Aorta (tissue), 5 donors: ENCODE results near the gene GK. TPM values are rescaled to one million over a fixed set of nuclear protein-coding genes. Genes with fewer than 3 reads are reported as not detected.
A peak's percentile ranks its signal among the peaks of the same experiment; 100 is the strongest.
"Not testable (repeated sequence)": the region's sequence is repeated elsewhere in the genome, so short reads cannot be mapped to it uniquely, and the experiment has no call there.

ENCODE experiments used
- ATAC-seq: fragments of 200-7000 bp; cut with Tn5 transposase; one replicate; pipeline ENCODE4 v1.9.1; 2022; ENCODE audit warnings: moderate library complexity; ENCODE audit not compliant: low FRiP score
- DNase-seq, 2 donors: peaks; one replicate each; pipeline ENCODE4 v3.0.0-alpha.2; 2020
- H3K27ac ChIP-seq, 2 donors: one replicate each; pipeline ENCODE4 v1.5.1; 2013; ENCODE audit warnings: low read length in 2 of 2, mild to moderate bottlenecking in 2 of 2, moderate library complexity in 2 of 2, control low read depth in 1 of 2, inconsistent platforms in 1 of 2, low read depth in 1 of 2
- H3K27me3 ChIP-seq, 2 donors: one replicate each; pipeline ENCODE4 v1.6.1; 2013; ENCODE audit warnings: control low read depth in 1 of 2, low read length in 1 of 2, mild to moderate bottlenecking in 1 of 2, moderate library complexity in 1 of 2; ENCODE audit not compliant: insufficient read depth in 2 of 2, control insufficient read depth in 1 of 2
- H3K36me3 ChIP-seq, 2 donors: one replicate each; pipeline ENCODE4 v1.6.1; 2013; ENCODE audit warnings: control low read depth in 1 of 2, low read length in 1 of 2, mild to moderate bottlenecking in 1 of 2; ENCODE audit not compliant: insufficient read depth in 2 of 2, control insufficient read depth in 1 of 2
- H3K4me1 ChIP-seq, 2 donors: one replicate each; pipeline ENCODE4 v1.6.1; 2013; ENCODE audit warnings: low read length in 2 of 2, control low read depth in 1 of 2, mild to moderate bottlenecking in 1 of 2, moderate library complexity in 1 of 2; ENCODE audit not compliant: insufficient read depth in 2 of 2, control insufficient read depth in 1 of 2
- H3K4me3 ChIP-seq, 2 donors: one replicate each; pipeline ENCODE4 v1.5.1; 2013; ENCODE audit warnings: low read length in 2 of 2, control low read depth in 1 of 2, mild to moderate bottlenecking in 1 of 2
- H3K9me3 ChIP-seq: one replicate; pipeline ENCODE4 v1.6.1; 2013; ENCODE audit warnings: mild to moderate bottlenecking, low read length; ENCODE audit not compliant: control insufficient read depth
- WGBS, 2 donors: extraction: QIAGEN DNeasy Blood & Tissue Kit; methylation state at CpG; one replicate each; pipeline ENCODE4 v1.1.7; 2013; 5-methylcytosine and 5-hydroxymethylcytosine counted together
- intact Hi-C, 2 donors: fragments of 100-400 bp; cut with DNase I; formaldehyde crosslinking; loops; one replicate each; pipeline versions ENCODE4 v1.14.2 to v1.15.0; 2022
- polyA plus RNA-seq, 2 donors: library from polyadenylated mRNA; stranded (reverse); fragments of 200-250 nt; gene quantifications; one replicate each; pipeline ENCODE4 v1.2.3, GENCODE V29; 2013
- total RNA-seq, 2 donors: library from RNA; stranded (reverse); fragmentation: NEBNext Ultra II Directional; extraction: Animal tissue kit (Norgen Biotek cat#: 25700); gene quantifications; one replicate each; pipeline ENCODE4 v1.2.1, GENCODE V29; 2021
- donor health status: healthy with polysubstance abuse.
- donor health status: Bipolar disorder and iron deficiency.
- donor health status: DM: no; HTN: no; CAD: no.
- donor health status: DM: no; HTN: no; CAD: no.
- donor health status: DM: yes; HTN: yes; CAD: no.

GK gene
- total and polyA plus RNA-seq, 4 donors: 2.5 to 14.3 (median 13.7) TPM

DNA sequence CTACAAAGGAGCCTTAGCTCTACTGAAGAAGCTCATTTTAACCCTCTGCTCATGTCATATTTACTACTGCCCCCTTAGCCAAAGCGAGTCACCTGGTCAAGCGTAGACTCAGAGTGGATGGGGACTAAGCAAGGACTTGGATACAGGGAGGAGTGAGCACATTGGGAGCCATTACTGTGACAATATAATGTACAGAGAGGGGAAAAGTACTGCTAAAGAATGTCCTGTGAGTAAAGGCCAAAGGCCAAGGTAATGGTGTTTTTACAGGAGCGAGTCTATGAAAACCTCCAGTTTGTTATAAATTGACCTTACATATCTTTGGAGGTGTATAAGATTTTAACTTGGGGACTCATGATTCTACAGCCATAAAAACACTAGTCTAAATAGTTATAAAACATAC is 10.6 kb upstream of the GK start:
- Histone ChIP-seq H3K4me1 (no peaks in the 10 kb centered on the region), H3K36me3 (no peaks in the 10 kb centered on the region), H3K27ac (no peak overlapping the region), H3K27me3 (no peaks in the 10 kb centered on the region), H3K9me3 (no peaks in the 10 kb centered on the region), H3K4me3 (no peak overlapping the region)
- 79 to 85% methylated on average over 3 of the region's 3 CpGs for WGBS, 2 donors
- no peak for ATAC-seq
- DNase-seq: no peak
- intact Hi-C loops: no loop called here

DNA sequence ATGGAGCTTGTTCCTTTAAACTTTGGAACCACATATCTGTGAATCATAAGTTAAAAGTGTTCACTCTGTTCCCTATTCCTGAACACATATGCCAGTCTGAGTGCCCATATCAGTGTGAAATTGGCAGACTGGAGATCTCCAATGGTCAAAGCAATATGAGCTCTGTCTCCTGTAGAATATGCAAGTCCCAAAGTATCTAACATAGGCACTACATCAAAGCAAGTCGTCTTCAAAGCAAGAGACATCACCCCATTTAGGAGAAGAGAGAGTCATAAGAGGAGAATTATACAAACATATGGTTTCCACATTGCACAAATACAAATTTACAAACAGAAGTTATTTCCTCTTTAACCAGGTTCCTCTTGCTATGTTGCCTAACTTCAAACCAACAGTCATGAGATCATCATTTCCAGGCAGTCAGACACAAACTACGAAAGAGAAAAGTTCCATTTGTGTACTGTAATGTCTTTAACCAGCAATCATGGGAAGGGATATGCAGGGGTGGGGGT is 9.9 kb upstream of the GK start:
- H3K4me1 ChIP-seq: no peaks in the 10 kb centered on the region

DNA sequence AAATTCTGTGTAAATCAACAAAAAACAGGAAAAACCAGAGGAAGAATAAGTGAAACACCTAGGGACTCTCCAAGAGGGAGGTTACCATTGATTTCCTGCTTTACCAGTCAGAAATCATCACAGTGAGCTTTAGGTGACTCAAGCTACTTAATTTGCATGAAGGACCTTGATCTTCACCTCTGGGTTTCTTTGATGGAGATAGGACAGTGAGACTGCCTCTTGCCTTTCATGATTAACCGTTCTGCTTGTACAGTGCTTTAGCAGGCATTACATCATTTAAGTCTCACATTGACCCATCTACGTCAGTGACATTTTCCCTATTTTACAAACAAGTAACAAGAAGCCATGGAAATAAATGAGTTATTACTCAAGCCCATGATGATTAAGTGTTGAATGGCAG is 3.4 kb upstream of the GK start:
- no peaks in the 10 kb centered on the region for H3K36me3 ChIP-seq
- no peak for DNase-seq
- H3K27ac ChIP-seq: no peak overlapping the region
- intact Hi-C loops: no loop called here
- no peaks in the 10 kb centered on the region for H3K4me1 ChIP-seq
- 68 to 71% methylated on average over 2 of the region's 2 CpGs for WGBS, 2 donors
- no peak overlapping the region for H3K4me3 ChIP-seq
- H3K9me3 ChIP-seq: no peaks in the 10 kb centered on the region
- H3K27me3 ChIP-seq: no peaks in the 10 kb centered on the region
- no peak for ATAC-seq

More for the DNA sequence above, 9.9 kb upstream of the GK start:
- Histone ChIP-seq H3K4me3 (no peak overlapping the region), H3K27ac (no peak overlapping the region), H3K36me3 (no peaks in the 10 kb centered on the region), H3K9me3 (no peaks in the 10 kb centered on the region), H3K27me3 (no peaks in the 10 kb centered on the region)
- ATAC-seq: no peak
- intact Hi-C loops: no loop called here
- no peak for DNase-seq
- 71 to 75% methylated on average over 2 of the region's 2 CpGs for WGBS, 2 donors

DNA sequence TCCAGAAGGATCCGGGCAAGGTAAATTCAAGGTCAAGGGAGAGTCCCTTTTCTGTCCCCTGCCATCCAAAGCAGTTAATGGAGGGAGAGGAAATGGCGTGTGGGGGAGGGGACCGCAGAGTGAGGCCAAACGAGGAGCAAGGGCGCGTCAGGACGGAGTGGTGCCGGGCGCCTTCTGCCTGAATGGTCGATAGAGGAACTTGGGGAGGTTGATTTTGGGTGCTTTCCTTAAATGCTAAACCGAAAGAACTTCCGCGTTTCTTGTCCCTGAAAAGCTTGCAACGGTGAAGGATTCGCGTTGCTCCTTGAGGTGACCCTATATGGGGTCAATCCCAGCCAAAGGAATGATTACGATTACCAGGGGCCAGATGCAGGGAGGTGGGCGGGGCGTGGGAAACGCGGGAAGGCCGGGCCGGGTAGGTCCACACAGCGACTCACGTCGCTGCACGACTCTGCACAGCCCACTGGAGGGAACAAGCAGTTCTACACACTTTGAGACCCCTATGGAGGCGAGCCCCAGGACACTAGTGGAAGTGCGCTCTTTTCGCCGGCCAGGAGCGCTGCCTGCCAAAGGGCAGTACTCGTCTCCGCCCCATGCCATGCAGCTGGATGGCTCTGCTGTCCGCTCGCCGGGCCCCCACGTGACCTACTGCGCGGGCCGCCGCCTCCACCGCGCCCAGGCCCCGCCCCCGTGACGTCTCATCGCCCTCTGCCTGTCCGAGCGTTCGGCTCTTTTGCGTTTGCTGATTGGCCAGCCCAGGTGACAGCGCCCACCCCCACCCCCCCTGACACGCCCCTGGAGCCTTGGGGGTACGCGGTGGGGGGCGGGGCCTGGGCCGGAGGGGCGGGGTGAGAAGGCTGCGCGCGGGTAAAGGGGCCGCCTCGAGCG is 452 bp upstream of the GK start:
- H3K27me3 ChIP-seq: no peaks in the 10 kb centered on the region
- intact Hi-C loops: no loop called here
- 1 to 20% methylated on average over 65 of the region's 65 CpGs for WGBS, 2 donors
- no peaks in the 10 kb centered on the region for H3K36me3 ChIP-seq
- no peaks in the 10 kb centered on the region for H3K9me3 ChIP-seq
- peak overlapping the region in 1 of 2 donors; percentile 1 for H3K27ac ChIP-seq
- ATAC-seq (peak; percentile 96), DNase-seq (peak; percentile 97)
- H3K4me1 ChIP-seq: no peaks in the 10 kb centered on the region
- peak overlapping the region in 1 of 2 donors; percentile 10 for H3K4me3 ChIP-seq

DNA sequence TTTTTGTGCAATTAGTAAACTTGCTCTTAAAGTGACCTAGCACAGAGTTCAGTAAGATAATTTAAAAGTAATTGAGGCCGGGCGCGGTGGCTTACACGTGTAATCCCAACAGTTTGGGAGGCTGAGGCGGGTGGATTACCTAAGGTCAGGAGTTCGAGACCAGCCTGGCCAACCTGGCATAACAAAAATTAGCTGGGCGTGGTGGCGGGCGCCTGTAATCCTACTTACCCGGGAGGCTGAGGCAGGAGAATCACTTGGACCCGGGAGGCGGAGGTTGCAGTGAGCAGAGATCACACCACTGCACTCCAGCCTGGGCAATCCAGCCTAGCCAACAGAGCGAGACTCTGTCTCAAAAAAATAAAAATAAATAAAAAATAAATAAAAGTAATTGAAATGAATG is 1.2 kb downstream of the GK start:
- H3K4me1 ChIP-seq, H3K27me3 ChIP-seq, DNase-seq, H3K9me3 ChIP-seq, H3K36me3 ChIP-seq, ATAC-seq, H3K27ac ChIP-seq, H3K4me3 ChIP-seq, intact Hi-C loops: not testable (repeated sequence)
- 86 to 96% methylated on average over 13 of the region's 13 CpGs for WGBS, 2 donors

DNA sequence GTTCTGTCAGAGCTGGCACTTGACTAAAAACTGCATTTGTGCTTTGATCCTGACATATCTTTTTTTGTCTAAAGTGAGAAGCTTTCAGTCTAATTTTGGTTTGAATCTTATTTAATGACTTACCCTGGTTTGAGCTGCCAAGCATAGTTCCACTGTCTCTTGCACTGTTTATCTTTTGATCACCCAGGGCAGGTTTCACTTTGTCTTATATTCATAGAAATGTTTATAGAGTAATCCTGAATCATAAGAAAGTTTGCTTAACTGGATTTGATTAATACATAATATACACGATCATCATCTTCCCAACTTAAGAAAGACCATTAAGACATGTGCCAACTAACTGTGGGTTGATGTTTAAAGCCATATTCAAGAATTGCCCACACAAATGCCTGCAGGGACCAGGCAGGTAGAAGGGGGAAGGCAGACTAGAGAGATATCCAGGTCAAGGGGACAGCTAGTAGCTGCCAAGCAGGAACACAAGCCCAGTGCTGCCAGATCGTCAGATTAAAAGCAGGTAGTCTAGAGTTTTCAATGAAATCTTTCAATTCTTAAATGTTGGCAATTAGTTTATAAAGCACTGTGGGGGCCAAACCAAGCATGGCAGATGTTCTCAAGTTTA is 1.9 kb downstream of the GK start:
- ATAC-seq (no peak), DNase-seq (no peak)
- Histone ChIP-seq H3K27ac (no peak overlapping the region), H3K4me1 (no peaks in the 10 kb centered on the region), H3K9me3 (no peaks in the 10 kb centered on the region), H3K27me3 (no peaks in the 10 kb centered on the region), H3K4me3 (no peak overlapping the region), H3K36me3 (no peaks in the 10 kb centered on the region)
- intact Hi-C loops: no loop called here
- 68 to 79% methylated on average over 2 of the region's 2 CpGs for WGBS, 2 donors

DNA sequence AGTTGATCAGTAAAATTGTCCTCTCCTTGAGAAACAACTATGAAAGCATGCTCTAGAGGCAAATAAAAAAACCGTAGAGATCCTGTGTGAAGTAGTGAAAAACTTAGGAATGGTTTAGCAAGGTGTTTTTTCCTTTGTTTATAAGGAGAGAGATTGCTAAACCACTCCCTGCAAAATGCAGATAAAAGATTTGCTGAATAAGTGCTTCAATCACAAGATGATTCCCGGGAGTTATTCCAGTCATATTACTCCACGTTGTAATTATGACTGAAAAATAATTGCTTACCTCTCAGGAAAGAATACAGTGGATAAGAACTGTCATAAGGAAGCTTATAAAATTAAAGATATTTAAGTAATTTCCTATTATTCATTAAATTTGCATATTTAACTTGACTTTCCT is 2.8 kb downstream of the GK start:
- DNase-seq (no peak), ATAC-seq (no peak)
- no peak overlapping the region for H3K27ac ChIP-seq
- H3K36me3 ChIP-seq: no peaks in the 10 kb centered on the region
- H3K27me3 ChIP-seq: no peaks in the 10 kb centered on the region
- H3K9me3 ChIP-seq: no peaks in the 10 kb centered on the region
- WGBS, 2 donors: 66 to 86% methylated on average over 3 of the region's 3 CpGs
- H3K4me1 ChIP-seq: no peaks in the 10 kb centered on the region
- H3K4me3 ChIP-seq: no peak overlapping the region
- intact Hi-C loops: no loop called here

DNA sequence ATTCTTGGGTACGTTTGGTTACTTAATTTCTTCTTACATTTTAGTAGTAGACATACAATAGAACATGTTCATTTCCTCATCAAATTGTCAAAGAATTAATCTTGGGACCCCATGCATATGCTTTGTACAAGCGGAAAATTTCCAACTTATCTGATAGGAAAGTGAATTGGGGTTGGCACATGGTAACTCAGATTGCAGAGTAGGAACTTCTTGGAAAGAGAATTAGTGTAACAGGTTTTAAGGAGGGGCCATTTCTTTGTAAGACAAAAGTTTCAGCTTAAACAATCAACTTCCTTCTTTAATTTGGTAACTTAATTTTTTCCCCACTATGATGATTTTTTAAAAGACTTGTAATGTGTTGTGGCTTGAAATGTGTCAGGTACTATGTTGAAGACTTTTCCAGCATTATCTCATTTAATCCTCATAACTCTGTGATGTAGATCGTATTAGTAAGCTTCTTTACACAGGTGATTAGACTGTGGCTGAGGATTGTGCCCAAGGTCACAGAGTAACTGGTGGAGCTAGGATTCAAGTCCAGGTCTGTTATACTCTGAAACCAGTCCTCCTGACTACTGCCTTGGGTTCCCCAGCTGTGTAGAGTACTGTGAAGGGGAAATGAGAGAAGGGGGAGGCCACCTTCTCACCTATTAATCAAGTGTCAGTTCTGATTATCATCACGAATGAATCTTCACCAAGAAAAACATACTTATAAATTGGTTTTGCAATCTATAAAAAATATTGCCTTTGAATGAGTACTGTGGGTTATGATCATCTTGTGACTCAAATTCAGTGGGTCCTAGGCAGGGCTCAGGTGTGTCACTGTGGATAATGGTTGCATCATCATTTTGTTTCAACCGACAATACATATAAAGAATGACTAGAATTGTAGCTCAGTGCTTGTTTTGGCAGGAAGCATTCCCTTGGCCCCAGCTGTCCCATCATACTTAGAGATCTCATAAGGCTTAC is 4.3 kb downstream of the GK start:
- intact Hi-C loops: no loop called here
- DNase-seq: no peak
- H3K36me3 ChIP-seq: no peaks in the 10 kb centered on the region

More for the DNA sequence above, 4.3 kb downstream of the GK start:
- no peak overlapping the region for H3K27ac ChIP-seq
- no peak for ATAC-seq
- no peaks in the 10 kb centered on the region for H3K4me1 ChIP-seq
- H3K27me3 ChIP-seq: no peaks in the 10 kb centered on the region
- no peak overlapping the region for H3K4me3 ChIP-seq
- WGBS, 2 donors: 65 to 76% methylated on average over 5 of the region's 5 CpGs
- no peaks in the 10 kb centered on the region for H3K9me3 ChIP-seq
